SIG-M5 treated with dmso at 0.1 percent for 504 hours (cell line): Measurements from ENCODE around the gene ERC1.
A peak's percentile ranks its signal among the peaks of the same experiment; 100 is the strongest.
"Not testable (repeated sequence)": the region's sequence is repeated elsewhere in the genome, so short reads cannot be mapped to it uniquely, and the experiment has no call there.

ENCODE experiments used
- DNase-seq: peaks from one replicate; lab custom pipeline; 2025; ENCODE audit not compliant: unreplicated experiment; lab: John Stamatoyannopoulos, UW

Gene ERC1

DNA sequence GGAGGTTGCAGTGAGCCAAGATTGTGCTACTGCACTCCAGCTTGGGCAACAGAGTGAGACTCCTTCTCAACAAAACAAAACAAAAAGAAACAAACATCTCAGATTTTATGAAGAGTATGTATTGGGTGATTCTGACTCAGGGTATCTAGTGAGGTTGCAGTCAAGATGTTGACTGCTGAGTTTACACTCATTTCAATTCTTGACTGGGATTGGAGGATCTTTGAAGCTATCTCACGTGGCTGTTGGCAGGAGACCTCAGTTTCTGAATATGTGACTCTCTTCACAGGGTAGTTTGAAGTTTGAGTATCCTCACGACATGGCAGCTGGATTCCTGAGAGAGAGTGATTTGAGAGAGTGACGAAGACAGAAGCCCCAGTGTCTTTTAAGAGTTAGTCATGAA lies 29.4 kb downstream of the ERC1 start:
- no peak for DNase-seq

DNA sequence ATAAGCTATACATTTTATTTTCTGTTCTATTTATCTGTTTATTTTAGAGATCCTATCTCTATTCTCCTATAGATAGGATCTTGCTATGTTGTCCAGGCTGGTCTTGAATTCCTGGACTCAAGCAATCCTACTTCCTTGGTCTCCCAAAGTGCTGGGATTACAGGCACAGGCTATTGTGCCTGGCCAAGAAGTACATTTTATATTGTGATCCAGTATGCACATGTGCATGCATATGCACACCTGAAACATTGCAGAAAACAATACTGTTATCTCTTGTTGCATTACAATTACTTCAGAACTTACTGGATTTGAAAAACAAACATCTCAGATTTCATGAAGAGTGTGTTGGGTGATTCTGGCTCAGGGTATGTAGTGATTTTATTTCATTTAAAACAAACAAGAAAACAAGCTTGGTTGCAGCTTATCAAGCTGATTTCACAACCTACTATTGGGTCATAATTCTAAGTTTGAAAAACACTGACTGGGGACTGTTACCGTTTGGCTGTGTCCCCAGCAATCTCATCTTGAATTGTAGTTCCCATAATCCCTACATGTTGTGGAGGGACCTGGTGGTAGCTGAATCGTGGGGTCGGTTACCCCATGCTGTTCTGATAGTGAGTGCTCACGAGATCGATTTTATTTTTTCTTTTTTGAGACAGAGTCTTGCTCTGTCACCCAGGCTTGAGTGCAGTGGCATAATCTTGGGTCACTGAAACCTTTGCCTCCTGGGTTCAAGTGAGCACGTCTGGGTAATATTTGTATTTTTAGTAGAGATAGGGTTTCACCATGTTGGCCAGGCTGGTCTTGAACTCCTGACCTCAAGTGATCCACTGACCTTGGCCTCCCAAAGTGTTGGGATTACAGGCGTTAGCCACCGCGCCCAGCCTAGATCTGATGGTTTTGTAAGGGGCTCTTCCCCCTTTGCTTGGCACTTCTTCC lies 31.3 kb downstream of the ERC1 start:
- no peak for DNase-seq

- DNase-seq = no peak
Observed at GRCh38 chr12:1030779-1031178, 39.8 kb downstream of the ERC1 start.

DNA sequence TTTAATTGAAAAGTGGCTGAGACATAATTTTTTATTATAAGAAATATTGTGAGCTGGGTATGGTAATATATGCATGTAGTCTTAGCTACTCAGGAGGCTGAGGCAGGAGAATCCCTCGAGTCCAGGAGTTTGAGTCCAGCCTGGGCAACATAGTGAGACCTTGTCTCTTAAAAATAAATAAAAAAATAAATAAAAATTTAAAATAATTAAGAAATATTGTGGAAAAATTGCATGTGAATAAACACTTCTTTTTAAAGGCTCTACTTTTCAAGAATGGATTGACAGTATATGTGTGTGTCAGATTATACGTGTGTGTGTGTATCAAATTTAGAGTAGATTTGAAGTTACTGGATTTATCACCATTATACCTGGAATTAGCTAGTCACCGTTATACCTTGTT lies 43.2 kb downstream of the ERC1 start:
- no peak for DNase-seq

DNA sequence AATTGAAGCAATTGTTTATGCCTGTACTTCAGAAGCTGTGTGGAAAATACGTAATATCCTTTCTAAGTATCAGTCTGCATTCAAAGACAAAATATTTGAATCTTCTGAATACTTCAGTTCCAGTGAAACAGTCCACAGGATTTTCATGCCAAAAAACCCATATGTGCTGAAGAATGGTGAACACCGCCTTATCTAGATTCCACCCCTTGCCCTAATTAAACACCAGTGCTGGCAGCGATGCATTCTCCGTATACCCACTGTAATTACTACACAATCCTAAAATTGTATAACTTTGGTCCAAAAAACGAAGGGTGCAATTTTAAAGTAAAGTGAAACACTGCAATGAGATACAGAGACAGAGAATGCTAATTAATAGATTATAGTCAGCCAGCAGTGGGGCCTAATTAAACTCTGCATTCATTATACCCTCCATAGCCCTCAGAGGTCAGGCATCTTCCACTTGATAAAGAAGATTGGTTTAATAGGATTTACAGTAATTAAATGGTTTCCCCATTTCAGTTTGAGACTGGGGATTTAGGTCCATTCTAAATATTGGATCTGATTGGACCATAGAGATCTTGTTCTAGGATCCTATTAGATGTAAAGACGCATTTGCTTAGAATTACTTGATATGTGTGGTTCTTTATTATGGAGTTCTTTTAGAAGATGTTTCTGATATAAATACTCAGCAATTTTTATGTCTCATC lies 43.9 kb downstream of the ERC1 start:
- DNase-seq = no peak

- DNase-seq = no peak
Observed at GRCh38 chr12:1041478-1041877, 50.5 kb downstream of the ERC1 start.

GRCh38 chr12:1044199-1044598 lies 53.2 kb downstream of the ERC1 start:
- no peak for DNase-seq

DNA sequence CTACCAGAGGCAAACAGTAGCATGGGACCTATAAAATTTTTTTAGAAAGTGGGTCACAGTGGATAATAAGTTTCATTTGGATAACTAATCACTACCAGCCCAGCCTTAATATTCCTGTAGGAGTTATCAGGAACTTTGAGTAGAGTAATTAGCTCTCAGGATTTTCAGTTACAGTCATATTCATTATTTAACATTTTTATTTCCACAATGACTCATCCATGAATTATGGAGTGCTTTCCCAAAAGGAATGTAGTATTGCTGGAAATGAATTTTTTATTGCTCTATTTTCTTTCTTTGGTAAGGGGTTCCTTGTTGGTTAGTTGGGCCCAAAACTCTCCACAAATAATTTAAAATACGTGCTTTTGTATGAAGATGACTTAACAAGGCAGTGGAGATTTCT lies 53.7 kb downstream of the ERC1 start:
- no peak for DNase-seq

GRCh38 chr12:1046727-1047126 lies 55.7 kb downstream of the ERC1 start:
- no peak for DNase-seq

GRCh38 chr12:1047898-1048660 lies 57.1 kb downstream of the ERC1 start:
- DNase-seq = peak; percentile 42

DNA sequence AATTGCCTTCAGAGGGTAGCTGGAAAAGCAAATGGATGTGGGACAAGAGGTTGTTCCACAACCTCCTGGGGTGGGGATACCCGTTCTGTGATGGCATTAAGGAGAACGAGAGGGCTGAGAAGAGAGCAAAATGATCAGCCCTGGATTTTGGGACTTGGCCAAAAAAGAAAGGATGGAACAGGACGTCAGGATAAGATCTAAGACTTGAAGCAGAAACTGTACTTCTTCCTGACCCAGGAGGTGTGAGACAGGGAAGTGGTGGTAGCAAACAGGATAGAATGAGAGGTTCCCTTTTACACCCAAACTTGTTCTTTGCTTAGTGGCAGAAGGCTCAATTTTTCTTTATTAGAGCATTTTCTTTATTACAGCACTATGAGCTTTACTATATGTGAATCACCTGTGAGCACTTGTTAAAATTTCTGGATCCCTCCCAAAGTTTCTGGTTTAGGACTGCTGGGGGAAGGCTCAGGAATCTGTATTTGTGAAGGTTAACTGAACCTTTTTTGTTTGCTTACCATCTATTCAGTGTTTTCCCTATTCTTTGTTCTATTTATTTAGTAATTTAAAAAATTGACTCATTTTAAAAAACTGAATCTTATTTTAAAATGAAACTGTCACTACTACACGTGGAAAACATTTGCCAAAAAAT lies 59.2 kb downstream of the ERC1 start:
- no peak for DNase-seq

GRCh38 chr12:1051672-1052071 lies 60.6 kb downstream of the ERC1 start:
- DNase-seq = not testable (repeated sequence)

GRCh38 chr12:1053690-1054089 lies 62.7 kb downstream of the ERC1 start:
- no peak for DNase-seq

GRCh38 chr12:1054117-1054870 lies 63.3 kb downstream of the ERC1 start:
- no peak for DNase-seq

GRCh38 chr12:1056390-1056789 lies 65.4 kb downstream of the ERC1 start:
- no peak for DNase-seq

GRCh38 chr12:1058423-1058822 lies 67.4 kb downstream of the ERC1 start:
- DNase-seq = no peak

DNA sequence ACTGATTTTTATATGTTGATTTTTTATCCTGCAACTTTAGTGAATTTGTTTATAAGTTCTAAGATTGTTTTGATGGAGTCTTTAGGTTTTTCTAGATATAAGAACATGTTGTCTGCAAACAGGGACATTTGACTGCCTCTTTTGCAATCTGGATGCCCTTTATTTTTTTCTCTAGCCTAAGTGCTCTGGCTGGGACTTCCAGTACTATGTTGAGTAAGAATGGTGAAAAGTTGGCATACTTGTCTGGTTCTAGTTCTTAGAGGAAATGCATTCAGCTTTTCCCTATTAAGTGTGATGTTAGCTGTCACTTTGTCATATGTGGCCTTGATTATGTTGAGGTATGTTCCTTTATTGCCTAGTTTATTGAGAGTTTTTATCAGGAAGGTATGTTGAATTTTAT lies 68.1 kb downstream of the ERC1 start:
- DNase-seq = no peak

DNA sequence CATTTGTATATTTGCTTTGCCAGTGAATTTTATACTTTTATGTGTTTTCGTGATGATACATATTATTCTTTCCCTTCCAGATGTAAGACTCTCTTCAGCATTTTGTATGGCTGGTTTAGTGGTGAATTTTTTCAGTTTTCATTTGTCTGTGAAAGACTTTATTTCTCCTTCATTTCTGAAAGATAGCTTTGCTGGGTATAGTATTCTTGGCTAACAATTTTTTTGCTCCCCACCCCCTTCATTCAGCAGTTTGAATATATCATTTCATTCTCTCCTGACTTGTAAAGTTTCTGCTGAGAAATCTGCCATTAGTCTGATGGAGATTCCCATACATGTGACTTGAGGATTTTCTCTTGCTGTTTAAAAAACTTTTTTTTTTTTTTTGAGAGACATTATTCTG lies 72.8 kb downstream of the ERC1 start:
- DNase-seq = no peak

GRCh38 chr12:1064317-1064716 lies 73.3 kb downstream of the ERC1 start:
- DNase-seq = no peak

- no peak for DNase-seq
Observed at GRCh38 chr12:1065629-1066028, 74.6 kb downstream of the ERC1 start.
